ENCODE results near the gene CPT1C.

The CPT1C gene

GRCh38 chr19:49690079-49690655 is 749 bp upstream of the CPT1C start:
- in situ Hi-C loops (cut with MboI; ENCODE audit: low sequenced_read_pairs, unreplicated experiment) = no loop called here
- DNase-seq (ENCODE audit: low spot score) = no peak
- TF ChIP-seq CTCF (IDR thresholded peaks at IDR 0.05; ENCODE audit: borderline replicate concordance, control extremely low read depth, extremely low read depth, insufficient read depth, missing control alignments) = no peak

GRCh38 chr19:49691243-49692146 is 579 bp downstream of the CPT1C start:
- DNase-seq (ENCODE audit: low spot score) = no peak
- in situ Hi-C loops (cut with MboI; ENCODE audit: low sequenced_read_pairs, unreplicated experiment) = no loop called here
- TF ChIP-seq CTCF (IDR thresholded peaks at IDR 0.05; ENCODE audit: borderline replicate concordance, control extremely low read depth, extremely low read depth, insufficient read depth, missing control alignments) = no peak

- no peak for DNase-seq (ENCODE audit: low spot score)
- TF ChIP-seq CTCF (IDR thresholded peaks at IDR 0.05; ENCODE audit: borderline replicate concordance, control extremely low read depth, extremely low read depth, insufficient read depth, missing control alignments) = no peak
- in situ Hi-C loops (cut with MboI; ENCODE audit: low sequenced_read_pairs, unreplicated experiment) = no loop called here
Measured at GRCh38 chr19:49692147-49692506, 1.2 kb downstream of the CPT1C start.

- in situ Hi-C loops (cut with MboI; ENCODE audit: low sequenced_read_pairs, unreplicated experiment) = no loop called here
- TF ChIP-seq CTCF (IDR thresholded peaks at IDR 0.05; ENCODE audit: borderline replicate concordance, control extremely low read depth, extremely low read depth, insufficient read depth, missing control alignments) = no peak
- DNase-seq (ENCODE audit: low spot score) = no peak
Measured at GRCh38 chr19:49696115-49696514, 5.2 kb downstream of the CPT1C start.

- no peak for DNase-seq (ENCODE audit: low spot score)
- in situ Hi-C loops (cut with MboI; ENCODE audit: low sequenced_read_pairs, unreplicated experiment) = no loop called here
- no peak for TF ChIP-seq CTCF (IDR thresholded peaks at IDR 0.05; ENCODE audit: borderline replicate concordance, control extremely low read depth, extremely low read depth, insufficient read depth, missing control alignments)
Measured at GRCh38 chr19:49696865-49697264, 5.9 kb downstream of the CPT1C start.

GRCh38 chr19:49699364-49699763 is 8.4 kb downstream of the CPT1C start:
- no peak for TF ChIP-seq CTCF (IDR thresholded peaks at IDR 0.05; ENCODE audit: borderline replicate concordance, control extremely low read depth, extremely low read depth, insufficient read depth, missing control alignments)
- in situ Hi-C loops (cut with MboI; ENCODE audit: low sequenced_read_pairs, unreplicated experiment) = no loop called here

More at GRCh38 chr19:49699364-49699763, 8.4 kb downstream of the CPT1C start:
- no peak for DNase-seq (ENCODE audit: low spot score)

All from GM13976 (cell line).